Stomach (tissue), 9 donors: ENCODE data around the gene SNX5. TPM values are rescaled to one million over a fixed set of nuclear protein-coding genes. Genes with fewer than 3 reads are reported as not detected.

Experiments used
- DNase-seq, 2 donors: peaks; one replicate each; pipeline versions ENCODE4 v3.0.0 to v3.0.0-alpha.2; 2013 to 2019
- H3K27ac ChIP-seq, 5 donors: fragments of 200-600 bp in 4 of 5; sonication (generic) in 4 of 5; one replicate each; pipeline ENCODE4 v1.5.1; 2013 to 2019; ENCODE audit warnings: mild to moderate bottlenecking in 1 of 5, moderate library complexity in 1 of 5
- H3K27me3 ChIP-seq, 3 donors: fragments of 200-600 bp; sonication (generic); one replicate each; pipeline ENCODE4 v1.5.1; 2017 to 2019; ENCODE audit warnings: mixed run types in 1 of 3
- H3K36me3 ChIP-seq, 4 donors: fragments of 200-600 bp; sonication (generic); 1 replicate in 3 of 4; 2 replicates in 1 of 4; pipeline ENCODE4 v1.5.1; 2016 to 2019
- H3K4me1 ChIP-seq, 4 donors: fragments of 200-600 bp; sonication (generic); one replicate each; pipeline ENCODE4 v1.5.1; 2016 to 2019
- H3K4me3 ChIP-seq, 4 donors: fragments of 200-600 bp; sonication (generic) in 3 of 4; one replicate each; pipeline ENCODE4 v1.5.1; 2016 to 2019; ENCODE audit warnings: mild to moderate bottlenecking in 1 of 4
- H3K9me3 ChIP-seq, 4 donors: fragments of 200-600 bp; sonication (generic); one replicate each; pipeline ENCODE4 v1.5.1; 2016 to 2019
- CTCF ChIP-seq, 7 experiments: fragments of 450-650 bp in 4 of 7; fragments of 200-600 bp in 3 of 7; sonication (generic) in 3 of 7; IDR thresholded peaks; one replicate each; pipeline ENCODE4 v1.5.1; 2016 to 2019; ENCODE audit warnings: antibody characterized with exemption in 7 of 7, control low read depth in 2 of 7, mild to moderate bottlenecking in 1 of 7
- EP300 ChIP-seq: sonication (generic); formaldehyde crosslinking; IDR thresholded peaks from one replicate; pipeline ENCODE4 v1.6.1; 2017; ENCODE audit warnings: antibody characterized with exemption
- POLR2A ChIP-seq, 4 donors: fragments of 450-650 bp; IDR thresholded peaks; one replicate each; pipeline ENCODE4 v1.6.1; 2016; ENCODE audit warnings: antibody characterized with exemption in 4 of 4, control low read depth in 2 of 4, mild to moderate bottlenecking in 1 of 4, moderate library complexity in 1 of 4
- POLR2AphosphoS5 ChIP-seq, 3 donors: sonication (generic); formaldehyde crosslinking; IDR thresholded peaks; one replicate each; pipeline ENCODE4 v1.6.1; 2016; ENCODE audit warnings: antibody characterized with exemption in 3 of 3
- WGBS, 5 donors: extraction: QIAGEN DNeasy Blood & Tissue Kit in 3 of 5; methylation state at CpG; one replicate each; pipeline versions ENCODE4 v1.1.5 to v1.1.7; 2013 to 2018; 5-methylcytosine and 5-hydroxymethylcytosine counted together
- intact Hi-C: fragments of 100-400 bp; cut with DNase I; formaldehyde crosslinking; loops from one replicate; pipeline ENCODE4 v1.15.1; 2023; ENCODE audit warnings: low total_unique reads
- polyA plus RNA-seq, 3 donors: library from polyadenylated mRNA; stranded (reverse); fragments of 200-250 nt; gene quantifications; one replicate each; pipeline ENCODE4 v1.2.3, GENCODE V29; 2013
- total RNA-seq, 5 donors: library from RNA; depleted of rRNA; stranded (reverse); fragments of >200 nt; gene quantifications; one replicate each; pipeline versions ENCODE4 v1.1.0 to v1.2.3, GENCODE V29; 2014 to 2016
- donor health status: healthy with polysubstance abuse.
- donor health status: Bipolar disorder and iron deficiency.
- donor health status: healthy.

Gene SNX5
- total and polyA plus RNA-seq, 8 donors: 47.3 to 202 (median 103) TPM

- H3K27ac ChIP-seq: peak overlapping the region; percentile 28 to 86 (median 79)
- intact Hi-C loops: loop anchor here (5.0 to 10.0 kb wide), 2 partner anchors 101 to 214 kb away; partner anchors contain the start of gene RRBP1
- no peaks in the 10 kb centered on the region for H3K36me3 ChIP-seq
- H3K4me1 ChIP-seq: peaks cover 0 to 38% (median 19%) of the 10 kb centered on the region in 4 donors
- peak in 1 of 2 donors; percentile 45 for DNase-seq
- peak overlapping the region in 1 of 4 donors; percentile 37 for H3K4me3 ChIP-seq
- H3K9me3 ChIP-seq: no peaks in the 10 kb centered on the region
- TF ChIP-seq POLR2A (IDR thresholded peaks at IDR 0.05) (no peak), EP300 (no peak), POLR2AphosphoS5 (IDR thresholded peaks at IDR 0.05) (no peak), CTCF (IDR thresholded peaks at IDR 0.05) (no peak)
- H3K27me3 ChIP-seq: no peaks in the 10 kb centered on the region
- 29 to 42% (median 37%) methylated on average over 9 of the region's 9 CpGs for whole genome bisulfite sequencing, 5 donors
These were observed 72.3 kb downstream of the SNX5 start for GRCh38 chr20:17896193-17896723.

GRCh38 chr20:17895641-17896171 is 72.9 kb downstream of the SNX5 start:
- Histone ChIP-seq H3K4me3 (peak overlapping the region; percentile 18 to 37 (median 33)), H3K36me3 (no peaks in the 10 kb centered on the region), H3K27ac (peak overlapping the region; percentile 43 to 86 (median 79)), H3K27me3 (no peaks in the 10 kb centered on the region), H3K4me1 (peaks cover 0 to 38% (median 19%) of the 10 kb centered on the region in 4 donors), H3K9me3 (no peaks in the 10 kb centered on the region)
- WGBS, 5 donors: 42 to 61% (median 45%) methylated on average over 17 of the region's 17 CpGs
- TF ChIP-seq POLR2AphosphoS5 (IDR thresholded peaks at IDR 0.05) (peak in 1 of 3 donors; percentile 5), POLR2A (IDR thresholded peaks at IDR 0.05) (no peak), EP300 (no peak), CTCF (IDR thresholded peaks at IDR 0.05) (no peak)
- intact Hi-C loops: loop anchor here (5.0 to 10.0 kb wide), 2 partner anchors 101 to 213 kb away; partner anchors contain the start of gene RRBP1
- DNase-seq: peak in 1 of 2 donors; percentile 80

- Histone ChIP-seq H3K27me3 (no peaks in the 10 kb centered on the region), H3K36me3 (no peaks in the 10 kb centered on the region), H3K4me3 (no peak overlapping the region), H3K27ac (no peak overlapping the region), H3K4me1 (peaks cover 0 to 38% (median 19%) of the 10 kb centered on the region in 4 donors), H3K9me3 (peaks cover 0 to 14% (median 9%) of the 10 kb centered on the region in 4 donors)
- DNase-seq: no peak
- 74 to 90% (median 84%) methylated on average over 3 of the region's 3 CpGs for WGBS, 5 donors
- no peak for TF ChIP-seq POLR2AphosphoS5 (IDR thresholded peaks at IDR 0.05)
- no peak for TF ChIP-seq EP300
- TF ChIP-seq POLR2A (IDR thresholded peaks at IDR 0.05): no peak
- TF ChIP-seq CTCF (IDR thresholded peaks at IDR 0.05): no peak
- intact Hi-C loops: loop anchor here (10.0 kb wide), 1 partner anchor 99 kb away; no protein-coding TSS in a partner anchor
These were observed 75.1 kb downstream of the SNX5 start for GRCh38 chr20:17893445-17893844.

GRCh38 chr20:17892189-17892938 is 76.2 kb downstream of the SNX5 start:
- peaks cover 0 to 32% (median 16%) of the 10 kb centered on the region in 4 donors for H3K4me1 ChIP-seq
- H3K9me3 ChIP-seq: peaks cover 0 to 14% (median 9%) of the 10 kb centered on the region in 4 donors
- TF ChIP-seq CTCF (IDR thresholded peaks at IDR 0.05) (no peak), POLR2A (IDR thresholded peaks at IDR 0.05) (no peak), POLR2AphosphoS5 (IDR thresholded peaks at IDR 0.05) (no peak), EP300 (no peak)
- H3K4me3 ChIP-seq: no peak overlapping the region
- DNase-seq: no peak
- no peaks in the 10 kb centered on the region for H3K27me3 ChIP-seq
- intact Hi-C loops: loop anchor here (10.0 kb wide), 1 partner anchor 98 kb away; no protein-coding TSS in a partner anchor
- H3K36me3 ChIP-seq: no peaks in the 10 kb centered on the region
- WGBS, 5 donors: 38 to 57% (median 53%) methylated on average over 2 of the region's 2 CpGs
- H3K27ac ChIP-seq: no peak overlapping the region
